Osteocyte (in vitro differentiated cells): Measurements from ENCODE around the gene OGN. TPM values are rescaled to one million over a fixed set of nuclear protein-coding genes. Genes with fewer than 3 reads are reported as not detected.

ENCODE experiments used
- DNase-seq: peaks from one replicate; pipeline ENCODE4 v3.0.0; 2021; ENCODE audit warnings: mixed read lengths; ENCODE audit not compliant: unreplicated experiment; ENCODE audit errors: extremely low spot score
- H3K27ac Mint-ChIP-seq: one replicate; pipeline ENCODE4 v1.8.0; 2021; ENCODE audit warnings: mild to moderate bottlenecking, mixed read lengths; ENCODE audit not compliant: unreplicated experiment
- H3K27me3 Mint-ChIP-seq: one replicate; pipeline ENCODE4 v1.8.0; 2021; ENCODE audit warnings: mixed read lengths; ENCODE audit not compliant: unreplicated experiment
- H3K36me3 Mint-ChIP-seq: one replicate; pipeline ENCODE4 v1.8.0; 2021; ENCODE audit warnings: mixed read lengths; ENCODE audit not compliant: unreplicated experiment
- H3K4me1 Mint-ChIP-seq: one replicate; pipeline ENCODE4 v1.8.0; 2021; ENCODE audit warnings: mixed read lengths; ENCODE audit not compliant: unreplicated experiment
- H3K4me3 Mint-ChIP-seq: one replicate; pipeline ENCODE4 v1.8.0; 2021; ENCODE audit warnings: mild to moderate bottlenecking, moderate library complexity, mixed read lengths; ENCODE audit not compliant: unreplicated experiment
- H3K9me3 Mint-ChIP-seq: one replicate; pipeline ENCODE4 v1.8.0; 2021; ENCODE audit warnings: mixed read lengths; ENCODE audit not compliant: unreplicated experiment
- total RNA-seq: library from RNA; stranded (reverse); gene quantifications from 2 replicates; pipeline ENCODE4 v1.2.1, GENCODE V29; 2021
- TF ChIP-seq, protein P1 (sequence below): fragments of 200-600 bp; sonication (generic); IDR thresholded peaks from 2 replicates; pipeline ENCODE4 v1.5.0; 2021; ENCODE audit warnings: antibody characterized with exemption, mild to moderate bottlenecking, moderate library complexity

The OGN gene
- total RNA-seq, 1 donor from 2014 or later: 5.5 TPM

DNA sequence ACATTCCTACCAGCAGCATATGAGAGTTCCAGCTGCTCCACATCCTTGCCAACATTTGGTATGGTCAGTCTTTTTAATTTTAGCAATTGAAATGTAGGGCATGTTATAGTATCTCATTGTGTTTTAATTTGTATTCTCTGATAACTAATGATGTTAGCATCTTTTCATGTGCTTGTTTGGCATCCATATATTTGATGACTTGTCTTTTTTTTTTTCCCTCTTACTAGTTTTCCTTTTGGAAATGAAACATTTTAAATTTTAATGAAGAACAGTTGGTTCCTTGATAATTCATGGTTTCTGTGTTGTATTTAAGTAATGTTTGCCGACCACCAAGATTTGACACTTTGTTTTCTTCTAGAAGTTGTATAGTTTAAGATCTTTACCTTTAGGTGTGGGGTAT lies 8.8 kb downstream of the OGN start:
- Mint-ChIP-seq H3K27ac (no peak overlapping the region), H3K4me1 (peaks cover 21% of the 10 kb centered on the region), H3K27me3 (no peaks in the 10 kb centered on the region), H3K4me3 (no peak overlapping the region), H3K9me3 (peaks cover 10% of the 10 kb centered on the region), H3K36me3 (peaks cover 7% of the 10 kb centered on the region)
- TF ChIP-seq, protein P1, sequence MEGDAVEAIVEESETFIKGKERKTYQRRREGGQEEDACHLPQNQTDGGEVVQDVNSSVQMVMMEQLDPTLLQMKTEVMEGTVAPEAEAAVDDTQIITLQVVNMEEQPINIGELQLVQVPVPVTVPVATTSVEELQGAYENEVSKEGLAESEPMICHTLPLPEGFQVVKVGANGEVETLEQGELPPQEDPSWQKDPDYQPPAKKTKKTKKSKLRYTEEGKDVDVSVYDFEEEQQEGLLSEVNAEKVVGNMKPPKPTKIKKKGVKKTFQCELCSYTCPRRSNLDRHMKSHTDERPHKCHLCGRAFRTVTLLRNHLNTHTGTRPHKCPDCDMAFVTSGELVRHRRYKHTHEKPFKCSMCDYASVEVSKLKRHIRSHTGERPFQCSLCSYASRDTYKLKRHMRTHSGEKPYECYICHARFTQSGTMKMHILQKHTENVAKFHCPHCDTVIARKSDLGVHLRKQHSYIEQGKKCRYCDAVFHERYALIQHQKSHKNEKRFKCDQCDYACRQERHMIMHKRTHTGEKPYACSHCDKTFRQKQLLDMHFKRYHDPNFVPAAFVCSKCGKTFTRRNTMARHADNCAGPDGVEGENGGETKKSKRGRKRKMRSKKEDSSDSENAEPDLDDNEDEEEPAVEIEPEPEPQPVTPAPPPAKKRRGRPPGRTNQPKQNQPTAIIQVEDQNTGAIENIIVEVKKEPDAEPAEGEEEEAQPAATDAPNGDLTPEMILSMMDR: no peak
- no peak for DNase-seq

DNA sequence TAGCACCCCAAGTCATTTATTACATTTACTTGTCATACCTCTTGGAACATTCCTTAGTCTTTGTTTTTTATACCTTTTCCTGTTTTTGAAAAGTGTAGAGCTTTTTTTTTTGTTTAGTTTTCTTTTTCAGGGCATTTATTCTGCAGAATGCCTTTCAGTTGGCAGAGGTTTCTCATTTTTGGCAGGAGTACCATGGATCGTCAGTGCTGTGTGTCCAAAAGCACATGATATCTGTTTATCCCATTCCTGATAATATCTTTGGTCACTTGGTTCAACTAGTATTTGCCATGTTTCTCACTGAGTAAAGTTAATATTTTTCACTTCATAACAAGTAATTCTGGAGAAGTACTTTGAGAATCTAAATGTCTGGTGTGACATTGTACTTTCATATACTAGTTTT lies 10.7 kb downstream of the OGN start:
- no peak overlapping the region for H3K4me3 Mint-ChIP-seq

DNA sequence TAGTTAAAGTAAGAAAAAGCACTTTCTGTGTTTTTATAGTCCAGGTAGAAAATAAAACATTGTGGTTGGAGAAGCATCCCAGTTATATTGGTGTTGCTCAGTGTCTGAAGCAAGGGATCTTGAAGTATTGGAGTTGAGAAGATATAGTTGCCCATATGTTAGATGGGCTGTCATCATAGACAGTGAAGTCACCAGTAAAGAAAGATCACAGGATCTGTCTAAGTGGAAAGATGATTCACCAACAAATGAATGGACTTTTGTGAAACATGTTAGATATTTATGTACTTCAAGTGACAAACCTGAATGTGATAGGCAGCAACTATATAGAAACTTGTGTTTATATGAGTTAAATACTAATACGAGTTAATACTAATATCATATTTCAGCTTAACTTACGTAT lies 11.7 kb downstream of the OGN start:
- Mint-ChIP-seq H3K36me3 (peaks cover 7% of the 10 kb centered on the region), H3K4me3 (no peak overlapping the region), H3K4me1 (peaks cover 24% of the 10 kb centered on the region), H3K27me3 (no peaks in the 10 kb centered on the region), H3K9me3 (peaks cover 5% of the 10 kb centered on the region), H3K27ac (no peak overlapping the region)
- no peak for DNase-seq
- TF ChIP-seq, protein P1: no peak

More for the DNA sequence above, 10.7 kb downstream of the OGN start:
- TF ChIP-seq, protein P1: no peak
- Mint-ChIP-seq H3K9me3 (peaks cover 10% of the 10 kb centered on the region), H3K27ac (peak overlapping the region; percentile 20), H3K36me3 (peaks cover 7% of the 10 kb centered on the region), H3K4me1 (peaks cover 30% of the 10 kb centered on the region), H3K27me3 (no peaks in the 10 kb centered on the region)
- DNase-seq: no peak

DNA sequence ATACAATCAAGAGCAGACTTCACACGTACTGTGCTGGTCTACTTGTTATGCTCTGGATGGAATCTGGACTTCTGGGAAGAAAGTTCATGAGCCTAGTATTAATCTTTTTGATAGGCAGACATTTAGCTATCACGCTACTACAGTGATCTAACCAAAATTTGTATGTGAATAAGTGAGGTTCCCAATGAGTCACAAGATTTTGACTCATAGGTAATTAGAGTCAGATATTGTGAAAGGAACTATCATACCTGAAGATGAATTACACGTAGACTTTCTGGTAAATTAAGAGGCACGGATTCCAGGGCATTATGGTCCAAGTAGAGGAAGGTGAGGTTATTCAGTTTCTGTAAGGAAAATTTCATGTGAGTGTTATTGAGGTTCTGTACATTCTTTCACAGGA lies 18.4 kb downstream of the OGN start:
- peaks cover 6% of the 10 kb centered on the region for H3K36me3 Mint-ChIP-seq
- H3K4me1 Mint-ChIP-seq: peaks cover 39% of the 10 kb centered on the region
- DNase-seq: no peak
- no peaks in the 10 kb centered on the region for H3K9me3 Mint-ChIP-seq
- peak overlapping the region; percentile 71 for H3K27ac Mint-ChIP-seq
- TF ChIP-seq, protein P1: no peak
- no peaks in the 10 kb centered on the region for H3K27me3 Mint-ChIP-seq
- no peak overlapping the region for H3K4me3 Mint-ChIP-seq

DNA sequence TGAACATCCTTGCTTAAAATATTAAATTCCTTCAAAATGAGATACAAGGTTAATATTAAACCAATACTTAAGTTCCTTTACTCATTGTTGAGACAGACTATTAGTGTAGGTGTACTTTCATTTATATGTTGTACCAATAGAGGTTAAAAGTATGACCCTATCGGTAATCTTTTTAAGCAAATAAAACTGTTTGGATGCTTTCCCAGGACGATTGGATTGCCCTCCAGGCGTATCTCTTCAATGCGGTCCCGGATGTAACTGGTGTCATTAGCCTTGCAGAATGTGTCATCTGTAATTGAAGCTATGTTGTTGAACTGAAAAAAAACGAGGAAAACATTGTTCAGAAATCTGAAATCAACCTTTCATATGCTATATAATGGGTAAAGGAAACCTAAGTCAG lies 18.9 kb downstream of the OGN start:
- TF ChIP-seq, protein P1: no peak
- Mint-ChIP-seq H3K9me3 (no peaks in the 10 kb centered on the region), H3K27ac (peak overlapping the region; percentile 71)

More for the DNA sequence above, 18.9 kb downstream of the OGN start:
- Mint-ChIP-seq H3K36me3 (peaks cover 10% of the 10 kb centered on the region), H3K4me1 (peaks cover 39% of the 10 kb centered on the region), H3K27me3 (no peaks in the 10 kb centered on the region), H3K4me3 (no peak overlapping the region)
- no peak for DNase-seq
